HG03066 (cell line): ENCODE data around the gene CCBE1.
"Not testable (repeated sequence)": the region's sequence is repeated elsewhere in the genome, so short reads cannot be mapped to it uniquely, and the experiment has no call there.

Experiments used
- ATAC-seq: cut with Tn5 transposase; IDR thresholded peaks from one replicate; pipeline ENCODE4 v1.9.1; 2021; ENCODE audit warnings: low read depth; ENCODE audit not compliant: unreplicated experiment

CCBE1 gene

DNA sequence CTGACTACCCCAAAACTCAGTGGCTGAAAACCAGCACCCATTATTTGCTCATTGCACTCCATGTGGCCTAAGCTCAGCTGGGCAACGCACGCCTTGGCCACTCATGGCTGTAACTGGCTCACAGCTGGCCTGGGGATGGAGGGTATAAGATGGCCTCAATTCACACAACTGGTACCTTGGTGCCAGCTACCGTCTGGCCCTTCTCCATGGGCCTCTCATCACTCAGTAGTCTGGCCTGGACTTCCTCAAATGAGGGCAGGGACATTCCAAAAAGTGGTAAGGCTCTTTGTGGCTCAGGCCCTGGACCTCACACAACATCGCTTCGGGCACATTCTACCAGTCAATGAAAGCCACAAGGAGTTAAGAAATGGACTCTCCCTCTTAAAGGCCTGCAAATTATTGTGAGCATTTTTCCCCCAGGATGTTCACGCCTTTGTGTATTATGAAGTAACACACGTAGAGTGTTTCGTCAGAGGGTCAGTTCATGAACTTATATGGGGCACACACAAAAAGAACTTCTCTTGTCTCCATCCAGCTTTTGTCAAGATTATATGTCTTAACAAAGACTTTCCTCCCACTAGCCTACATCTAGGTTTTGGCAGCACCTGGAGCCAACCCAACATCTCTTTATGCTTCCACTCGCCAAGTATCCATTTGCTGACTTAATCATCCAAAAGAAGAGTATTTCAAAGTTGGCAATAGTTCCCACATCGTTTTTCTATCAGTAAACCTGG is 145.2 kb downstream of the CCBE1 start:
- no peak for ATAC-seq

DNA sequence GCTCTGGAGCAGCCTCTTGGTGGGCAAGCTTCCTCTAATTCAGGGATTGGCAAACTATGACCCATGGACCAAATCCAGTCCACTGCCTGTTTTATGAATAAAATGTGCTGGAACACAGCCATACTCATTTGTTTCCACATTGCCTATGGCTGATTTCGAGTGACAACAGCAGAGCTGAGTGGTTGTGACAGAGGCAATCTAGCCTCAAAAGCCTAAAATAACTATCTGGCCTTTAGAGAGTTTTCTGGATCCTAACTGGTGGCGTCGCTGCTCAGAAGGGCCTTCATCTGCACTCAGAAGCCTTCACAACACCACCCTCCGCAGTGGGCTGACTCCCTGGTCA is 147.1 kb downstream of the CCBE1 start:
- ATAC-seq = no peak

GRCh38 chr18:59549503-59550173 is 147.6 kb downstream of the CCBE1 start:
- no peak for ATAC-seq

DNA sequence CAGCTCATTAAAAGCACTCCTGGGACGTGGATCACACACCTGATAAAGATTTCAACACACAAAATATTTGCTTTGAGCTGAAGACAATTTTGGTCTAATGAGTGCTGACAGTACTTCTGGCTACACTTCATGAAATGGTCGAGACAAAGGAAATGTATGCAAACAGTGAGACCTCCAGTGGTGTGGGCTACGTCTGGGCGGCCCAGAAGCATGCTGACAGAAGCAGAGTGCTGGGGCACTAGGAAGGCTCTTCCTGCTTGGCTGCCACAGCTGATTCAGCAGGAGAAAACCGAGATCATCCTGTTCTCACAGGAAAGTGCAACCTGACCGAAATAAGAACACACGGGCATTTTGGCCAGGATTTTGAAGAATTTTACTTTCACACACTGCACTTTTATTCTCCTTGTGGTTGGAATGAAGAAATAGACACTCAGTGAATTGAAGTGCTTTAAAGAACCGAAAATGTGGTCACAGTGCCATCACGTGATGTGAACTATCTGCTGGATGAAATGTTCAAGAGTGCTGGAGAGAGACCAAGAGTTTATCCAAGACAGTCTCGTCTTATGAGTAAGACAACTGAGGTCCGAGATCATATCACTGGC is 149.5 kb downstream of the CCBE1 start:
- ATAC-seq = no peak

- ATAC-seq = no peak
Measured at GRCh38 chr18:59546188-59546587, 151.0 kb downstream of the CCBE1 start.

GRCh38 chr18:59540780-59541179 is 156.4 kb downstream of the CCBE1 start:
- ATAC-seq = no peak

DNA sequence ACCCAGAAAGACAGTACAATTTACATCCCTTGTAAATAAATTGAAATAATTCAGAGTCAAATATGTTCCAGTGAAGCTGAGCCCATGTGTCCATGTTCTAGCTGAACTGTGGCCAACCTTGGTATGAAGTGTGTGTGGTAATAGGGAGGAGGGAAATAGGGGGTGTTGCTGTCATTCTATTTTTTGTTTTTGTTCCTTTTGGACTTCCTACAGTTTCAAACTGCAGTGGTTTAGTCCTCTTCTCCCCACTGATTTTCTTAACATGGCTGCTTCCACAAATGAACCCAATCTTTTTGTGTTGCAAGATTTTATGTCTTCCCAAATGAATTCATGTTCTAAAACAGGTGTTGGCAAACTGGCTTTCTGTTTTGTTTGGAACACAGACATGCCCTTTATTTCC is 156.9 kb downstream of the CCBE1 start:
- ATAC-seq = no peak

GRCh38 chr18:59539108-59539507 is 158.1 kb downstream of the CCBE1 start:
- no peak for ATAC-seq

- ATAC-seq = no peak
Measured at GRCh38 chr18:59537579-59537978, 159.6 kb downstream of the CCBE1 start.

GRCh38 chr18:59536166-59536565 is 161.1 kb downstream of the CCBE1 start:
- no peak for ATAC-seq

DNA sequence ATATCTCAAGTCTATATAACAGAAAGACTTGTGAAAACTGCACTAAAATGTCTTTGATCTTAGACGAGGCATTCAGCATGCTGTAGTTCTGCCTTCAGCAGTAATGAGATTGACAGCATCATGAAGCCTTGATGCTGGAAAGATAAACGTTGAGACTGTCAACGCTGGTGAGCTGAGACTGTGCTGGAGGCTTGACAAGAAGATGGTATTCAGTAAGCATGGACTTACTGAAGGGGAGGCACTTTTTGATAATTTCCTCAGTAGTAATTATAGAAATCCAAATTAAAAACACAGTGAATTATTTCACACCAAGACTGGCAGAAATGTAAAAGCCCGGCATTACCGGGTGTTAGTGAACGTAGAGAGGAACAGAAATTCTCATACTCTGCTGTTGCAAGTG is 162.2 kb downstream of the CCBE1 start:
- no peak for ATAC-seq

DNA sequence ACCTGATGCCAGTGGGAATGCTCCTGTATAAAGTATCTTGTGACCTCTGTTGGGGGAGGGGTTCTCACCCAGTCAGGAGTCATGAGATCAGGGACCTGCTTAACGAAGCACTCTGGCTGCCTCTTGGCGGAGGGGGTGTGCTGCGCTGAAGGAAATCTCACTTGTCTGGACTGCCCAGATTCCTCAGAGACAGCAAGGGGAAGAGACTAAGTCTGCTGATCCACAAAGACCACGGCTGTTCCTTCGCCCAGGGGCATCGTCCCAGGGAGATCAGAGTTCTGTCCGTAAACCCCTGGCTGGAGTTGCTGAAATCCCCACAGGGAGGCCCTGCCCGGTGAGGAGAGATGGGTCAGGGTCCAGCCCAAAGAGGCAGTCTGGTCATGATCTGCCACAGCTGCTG is 168.4 kb downstream of the CCBE1 start:
- no peak for ATAC-seq

DNA sequence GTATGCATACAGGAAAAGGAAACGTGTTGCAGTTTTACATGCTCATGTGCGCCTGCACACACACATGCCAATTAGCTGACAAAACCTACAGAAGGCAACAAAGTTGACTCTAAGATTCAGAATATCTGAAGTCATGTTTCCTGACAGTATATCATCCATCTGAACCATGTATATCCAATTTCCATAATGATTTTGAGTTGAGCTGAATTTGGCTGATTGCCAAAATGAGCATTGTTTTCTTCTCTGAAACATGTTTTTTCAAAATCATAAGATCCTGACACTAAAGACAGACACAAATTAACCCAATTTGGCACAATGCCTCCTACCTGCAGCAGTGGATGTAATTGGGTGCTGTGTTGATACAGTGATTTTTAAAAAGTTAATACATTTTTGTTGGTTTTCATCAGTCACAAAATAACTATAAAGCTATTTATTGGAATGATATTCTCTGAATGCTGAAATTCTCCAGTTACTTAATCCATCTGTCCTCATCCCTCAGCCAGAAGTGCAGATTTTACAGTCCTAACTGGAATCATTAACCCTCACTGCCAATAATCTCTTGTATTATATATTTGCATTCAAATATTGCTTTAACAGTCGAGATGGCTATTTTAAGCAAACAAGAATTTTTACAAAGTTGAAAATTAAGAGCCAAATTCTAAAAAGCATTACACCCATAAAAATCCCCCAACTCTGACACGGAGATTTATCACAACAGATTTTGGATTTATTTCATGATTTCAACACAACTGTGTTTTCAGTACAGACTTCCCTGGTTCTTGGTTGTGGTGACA is 176.5 kb downstream of the CCBE1 start:
- ATAC-seq = no peak

- no peak for ATAC-seq
Measured at GRCh38 chr18:59518705-59519104, 178.5 kb downstream of the CCBE1 start.

DNA sequence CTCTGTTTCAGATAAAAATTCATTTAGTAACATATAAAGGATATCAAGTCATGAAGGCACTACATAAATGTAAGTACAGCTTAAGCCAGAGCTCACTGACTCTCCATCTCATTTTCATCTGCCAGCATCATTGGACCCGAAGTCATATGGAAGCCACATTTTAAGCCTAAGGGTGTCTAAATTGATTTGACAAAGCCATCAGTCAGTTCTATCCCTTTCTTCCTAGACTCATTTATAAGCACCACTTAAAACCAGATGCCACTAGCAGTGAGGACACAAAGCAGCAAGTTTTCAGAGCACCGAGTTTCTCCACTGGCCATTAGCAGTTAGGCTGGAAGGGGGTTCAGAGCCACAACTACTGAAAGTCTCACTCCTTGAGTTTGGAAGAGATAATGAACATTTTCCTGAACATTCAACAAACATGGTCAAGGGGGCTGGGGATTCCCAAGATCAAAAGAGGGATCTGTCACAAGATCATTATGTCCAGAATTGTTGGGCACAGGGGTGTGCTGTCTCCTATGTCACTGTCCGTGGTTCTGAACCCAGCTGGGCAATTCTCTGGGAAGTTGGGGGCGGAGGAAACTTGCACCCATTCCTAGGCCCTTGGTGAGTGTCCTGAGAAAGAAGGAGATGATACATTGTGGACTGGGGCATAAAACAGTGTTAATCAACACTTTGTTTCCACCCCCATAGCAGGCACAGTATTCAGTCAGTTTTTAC is 179.6 kb downstream of the CCBE1 start:
- ATAC-seq = no peak

DNA sequence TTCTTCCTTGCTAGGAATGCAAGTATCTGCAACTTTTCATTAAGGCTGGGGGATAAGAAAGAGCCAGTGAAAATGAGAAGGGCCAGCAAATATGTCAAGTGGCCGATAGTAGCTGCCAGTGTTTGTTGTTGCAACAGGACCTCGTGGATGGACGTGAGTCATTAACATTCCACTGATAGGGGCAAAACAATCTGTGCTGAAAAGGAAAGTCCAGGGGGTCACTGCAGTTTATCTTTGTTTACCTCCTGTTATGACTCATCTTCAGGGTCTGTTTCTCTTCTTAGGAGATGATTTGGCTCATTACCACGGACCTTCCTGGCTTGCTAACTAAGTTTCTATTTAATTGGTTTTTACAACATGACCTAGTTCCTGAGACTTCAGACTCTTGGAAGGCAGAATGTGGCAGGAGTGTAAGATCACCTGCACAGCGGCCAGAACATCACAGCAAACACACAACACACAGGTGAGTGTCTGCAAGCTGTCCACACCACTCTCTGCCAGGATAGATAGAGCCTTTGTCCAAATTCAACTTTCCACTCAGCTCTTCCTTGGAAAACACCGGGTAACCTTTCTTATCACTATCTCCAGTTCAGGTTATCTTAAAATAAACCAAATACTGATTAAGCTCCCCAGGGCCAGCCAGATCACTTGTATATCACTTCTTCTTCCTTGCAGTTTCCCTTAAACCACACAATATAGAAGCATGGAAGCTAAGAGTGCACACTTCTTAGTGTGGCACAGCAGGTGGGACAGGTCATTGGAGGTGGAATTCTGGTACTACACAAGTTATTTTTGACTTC is 180.7 kb downstream of the CCBE1 start:
- no peak for ATAC-seq

DNA sequence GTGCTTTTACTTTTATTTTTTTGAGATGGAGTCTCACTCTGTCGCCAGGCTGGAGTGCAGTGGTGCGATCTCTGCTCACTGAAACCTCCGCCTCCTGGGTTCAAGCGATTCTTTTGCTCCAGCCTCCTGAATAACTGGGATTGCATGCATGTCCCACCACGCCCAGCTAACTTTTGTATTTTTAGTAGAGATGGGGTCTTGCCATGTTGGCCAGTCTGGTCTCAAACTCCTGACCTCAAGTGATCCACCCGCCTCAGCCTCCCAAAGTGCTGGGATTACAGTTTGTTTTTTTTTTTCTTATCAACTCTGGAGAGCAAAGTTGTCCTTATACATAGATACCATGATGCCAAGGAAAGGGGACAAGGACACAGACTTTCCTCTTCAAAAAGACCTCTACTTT is 181.3 kb downstream of the CCBE1 start:
- not testable (repeated sequence) for ATAC-seq

DNA sequence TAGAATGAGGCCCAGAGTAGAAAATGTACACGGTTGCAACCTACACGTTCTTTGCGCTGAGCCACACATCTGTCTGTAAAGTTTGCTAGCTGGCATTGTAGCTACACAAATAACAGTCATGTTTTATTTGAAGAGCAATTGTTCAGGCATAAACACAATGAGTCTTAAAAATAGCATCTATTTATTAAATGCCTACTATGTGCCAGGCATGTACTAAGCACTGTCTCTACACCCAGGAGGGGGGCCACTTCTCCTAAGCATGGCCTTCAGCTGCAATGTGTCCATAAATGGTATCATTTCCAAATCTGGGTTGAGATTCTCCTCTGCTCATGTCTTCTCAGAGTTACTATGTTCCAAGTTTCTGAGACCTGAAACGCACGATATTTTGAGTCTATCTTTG is 182.1 kb downstream of the CCBE1 start:
- ATAC-seq = no peak

DNA sequence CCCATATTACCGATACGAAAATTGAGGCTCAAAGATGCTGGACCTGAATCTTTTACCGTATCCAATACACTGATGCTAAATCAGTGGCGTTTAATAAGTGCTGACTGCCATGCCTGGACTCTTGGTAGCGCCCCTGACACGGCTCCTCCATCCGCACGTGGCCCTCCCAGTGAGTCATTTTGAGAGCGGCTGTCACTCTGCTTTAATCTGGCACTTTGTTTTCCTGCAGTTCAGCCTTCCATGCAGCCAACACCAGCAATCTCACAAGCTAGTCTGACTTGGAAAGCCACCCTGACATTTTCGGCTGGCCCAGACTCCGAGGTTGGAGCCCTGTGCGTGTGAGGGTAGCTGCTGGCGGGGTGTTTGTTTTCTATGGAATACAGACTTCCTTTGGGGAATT is 183.0 kb downstream of the CCBE1 start:
- no peak for ATAC-seq
